HepG2 (cell line): ENCODE measurements around the gene DCDC2. TPM values are rescaled to one million over a fixed set of nuclear protein-coding genes. Genes with fewer than 3 reads are reported as not detected.

Experiments used
- ATAC-seq: fragments of 200-7000 bp; cut with Tn5 transposase; 3 replicates; pipeline ENCODE4 v1.9.1; 2020; ENCODE audit warnings: mild to moderate bottlenecking, moderate library complexity
- BruUV-seq: library from RNA; stranded (reverse); fragments of 400-500 nt; replicated peaks from 2 replicates; lab custom pipeline; 2021; lab: Mats Ljungman, UMichigan
- CTCF ChIA-PET: fragments of 300-600 bp; formaldehyde crosslinking; extraction: SDS; loops from one replicate; lab custom pipeline; 2021; ENCODE audit warnings: low total read pairs, inconsistent platforms, low intra/inter-chr PET ratio; lab: Yijun Ruan, JAX
- POLR2A ChIA-PET: fragments of 350-600 bp; sonication (Branson Sonifier 250); formaldehyde crosslinking; loops from one replicate; lab custom pipeline; 2020; ENCODE audit warnings: antibody characterized with exemption, inconsistent platforms; lab: Yijun Ruan, JAX
- DNase-seq: peaks from one replicate; pipeline ENCODE4 v3.0.0-alpha.2; 2015; ENCODE audit warnings: low spot score
- FAIRE-seq: peaks from 3 replicates; lab custom pipeline; 2011; peaks lifted over from hg19 to GRCh38; lab: Jason Lieb, UNC
- H2AFZ ChIP-seq: one replicate; pipeline ENCODE4 v1.6.1; 2011; ENCODE audit warnings: low read length, inconsistent platforms
- H3K27ac ChIP-seq: fragments of 300-600 bp; 3 replicates; pipeline ENCODE4 v1.8.0; 2011; ENCODE audit warnings: mixed run types, mild to moderate bottlenecking, mixed read lengths, low read length, inconsistent platforms; ENCODE audit not compliant: insufficient read depth; ENCODE audit errors: extremely low read length
- H3K27me3 ChIP-seq, 2 experiments: fragments of 200-600 bp in 1 of 2; 2 replicates in 1 of 2; 3 replicates in 1 of 2; pipeline versions ENCODE4 v1.6.0 to v1.8.0; 2011; ENCODE audit warnings: low read length in 2 of 2, mild to moderate bottlenecking in 2 of 2, moderate library complexity in 2 of 2, inconsistent platforms in 1 of 2; ENCODE audit not compliant: insufficient read depth in 2 of 2, control insufficient read depth in 1 of 2
- H3K36me3 ChIP-seq, 2 experiments: fragments of 200-600 bp in 1 of 2; replicated peaks in 1 of 2; 2 replicates in 1 of 2; 3 replicates in 1 of 2; pipeline versions ENCODE4 v1.5.1 to v1.8.0; 2011; ENCODE audit warnings: low read length in 2 of 2, inconsistent platforms in 1 of 2; ENCODE audit not compliant: insufficient read depth in 2 of 2, control insufficient read depth in 1 of 2
- H3K4me1 ChIP-seq: 2 replicates; pipeline ENCODE4 v1.5.1; 2012; ENCODE audit warnings: low read length, inconsistent platforms; ENCODE audit not compliant: insufficient read depth
- H3K4me2 ChIP-seq: 2 replicates; pipeline ENCODE4 v1.6.0; 2011; ENCODE audit warnings: low read depth, low read length, inconsistent platforms
- H3K4me3 ChIP-seq, 3 experiments: fragments of 200-600 bp in 1 of 3; sonication (generic), shearing (Covaris generic) in 1 of 3; replicated peaks in 1 of 3; 2 replicates each; pipeline ENCODE4 v1.5.1; 2011 to 2016; ENCODE audit warnings: low read length in 3 of 3, inconsistent platforms in 2 of 3, low read depth in 2 of 3, mild to moderate bottlenecking in 2 of 3, control low read depth in 1 of 3, mixed read lengths in 1 of 3; ENCODE audit not compliant: insufficient read depth in 1 of 3
- H3K79me2 ChIP-seq: one replicate; pipeline ENCODE4 v1.6.1; 2011; ENCODE audit warnings: low read length, inconsistent platforms; ENCODE audit not compliant: insufficient read depth
- H3K9ac ChIP-seq: 2 replicates; pipeline ENCODE4 v1.6.0; 2011; ENCODE audit warnings: mild to moderate bottlenecking, low read depth, low read length, inconsistent platforms; ENCODE audit not compliant: insufficient read depth
- H3K9me3 ChIP-seq: 2 replicates; pipeline ENCODE4 v1.5.1; 2012; ENCODE audit warnings: mild to moderate bottlenecking, low read length
- H4K20me1 ChIP-seq: 2 replicates; pipeline ENCODE4 v1.6.0; 2011; ENCODE audit warnings: inconsistent platforms, mild to moderate bottlenecking, low read length, moderate library complexity; ENCODE audit not compliant: insufficient read depth
- RBFOX2 ChIP-seq: fragments of 200-400 bp; formaldehyde crosslinking; IDR thresholded peaks from 2 replicates; pipeline ENCODE4 v1.6.1; 2017; ENCODE audit warnings: low read depth, mild to moderate bottlenecking, low read length
- RFX1 ChIP-seq: fragments of 450-650 bp; IDR thresholded peaks from 2 replicates; pipeline ENCODE4 v1.6.1; 2017
- SNAI1 ChIP-seq: sonication (generic); formaldehyde crosslinking; IDR thresholded peaks from 2 replicates; pipeline ENCODE4 v1.5.0; 2020; ENCODE audit warnings: mild to moderate bottlenecking, missing genetic modification reagents, borderline replicate concordance
- SOX13 ChIP-seq, 3 experiments: fragments of 450-650 bp in 1 of 3; sonication (generic) in 1 of 3; formaldehyde crosslinking in 1 of 3; IDR thresholded peaks in 2 of 3; conservative IDR thresholded peaks in 1 of 3; 2 replicates each; pipeline versions ENCODE4 v1.5.0 to v1.6.1; 2016 to 2020; ENCODE audit warnings: antibody characterized with exemption in 1 of 3, mild to moderate bottlenecking in 1 of 3, missing compliant biosample characterization in 1 of 3, missing genetic modification reagents in 1 of 3, moderate library complexity in 1 of 3
- SUZ12 ChIP-seq: fragments of 150-350 bp; IDR thresholded peaks from 2 replicates; pipeline ENCODE4 v1.6.1; 2014; ENCODE audit warnings: low read depth, low read length
- ZFP62 ChIP-seq: sonication (generic); formaldehyde crosslinking; IDR thresholded peaks from 2 replicates; pipeline ENCODE4 v1.4.0; 2020; ENCODE audit warnings: missing genetic modification reagents
- WGBS: methylation state at CpG from one replicate; pipeline ENCODE4 v1.1.6; 2017; ENCODE audit warnings: low lambda C conversion rate; 5-methylcytosine and 5-hydroxymethylcytosine counted together
- in situ Hi-C: cut with HindIII; loops from 2 replicates; pipeline ENCODE4 v1.10.0; 2017; ENCODE audit warnings: low pct_unique_long_range_greater_than_20kb; ENCODE audit not compliant: extremely low pct_ligation_motif_present
- intact Hi-C: fragments of 100-400 bp; cut with micrococcal nuclease; formaldehyde crosslinking; loops from one replicate; pipeline ENCODE4 v1.10.0; 2022; ENCODE audit not compliant: unreplicated experiment
- polyA plus RNA-seq, 8 experiments: library from polyadenylated mRNA; depleted of rRNA in 3 of 8; stranded (reverse) in 7 of 8; unstranded in 1 of 8; fragments of >200 nt; fragmentation: Illumina TruSeq in 4 of 8; extraction: Trizol in 4 of 8; gene quantifications; 2 replicates each; pipeline versions ENCODE4 v1.2.1 to v1.2.3, GENCODE V29; 2011 to 2016; ENCODE audit warnings: low read depth in 4 of 8, missing spikeins in 1 of 8, mixed read lengths in 1 of 8; ENCODE audit not compliant: insufficient read depth in 1 of 8
- total RNA-seq, 5 experiments: library from RNA; depleted of rRNA; stranded (reverse); fragments of >200 nt; fragmentation: Illumina TruSeq; extraction: Trizol; gene quantifications; 2 replicates each; pipeline ENCODE4 v1.2.3, GENCODE V29; 2016; ENCODE audit warnings: low read depth in 1 of 5

Gene DCDC2
- total and polyA plus RNA-seq, 2 of the 13 experiments (the other 11 are each of a cell fraction or from before 2014, with no cell fraction given) = 9.0 to 36.2 TPM

DNA sequence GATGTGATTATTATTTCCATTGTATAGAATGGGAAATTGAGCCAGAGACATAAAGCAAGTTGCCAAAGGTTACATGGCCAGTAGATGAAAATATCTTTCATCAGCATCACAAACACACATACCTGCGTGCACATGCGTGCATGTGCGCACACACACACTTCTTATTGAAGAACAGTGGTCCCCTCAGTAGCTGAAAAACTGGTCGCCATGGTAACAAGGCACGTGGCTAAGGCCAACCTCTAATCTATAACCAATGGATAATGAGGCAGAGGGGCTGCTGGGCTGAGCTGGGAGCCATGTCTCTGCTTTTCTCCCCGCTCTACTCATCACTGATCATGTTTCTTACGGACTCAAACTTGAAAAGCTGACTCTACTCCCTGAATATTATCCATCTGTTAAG is 171.5 kb downstream of the DCDC2 start:
- no TSS peak for BruUV-seq
- Histone ChIP-seq H4K20me1 (no peaks in the 10 kb centered on the region), H3K9ac (no peak overlapping the region), H3K4me2 (no peak overlapping the region), H3K4me1 (no peaks in the 10 kb centered on the region), H3K79me2 (no peaks in the 10 kb centered on the region), H3K27ac (no peak overlapping the region), H3K4me3 (no peak overlapping the region), H3K27me3 (no peaks in the 10 kb centered on the region), H3K36me3 (peaks cover 18 to 31% of the 10 kb centered on the region in 2 experiments), H2AFZ (no peak overlapping the region), H3K9me3 (no peaks in the 10 kb centered on the region)
- in situ Hi-C loops = no loop called here
- ATAC-seq (no peak), DNase-seq (no peak), FAIRE-seq (no peak)
- intact Hi-C loops = no loop called here
- TF ChIP-seq RFX1 (peak; percentile 38; the same call in 1 of the 2 replicates), SNAI1 (CRISPR knock-in tag) (no peak)
- ChIA-PET CTCF (no interaction called here), POLR2A (no interaction called here)
- WGBS = 96% methylated on average over 7 of the region's 7 CpGs

- in situ Hi-C loops = no loop called here
- no peaks in the 10 kb centered on the region for H3K79me2 ChIP-seq
- FAIRE-seq (no peak), DNase-seq (no peak)
- CTCF ChIA-PET = no interaction called here
- H2AFZ ChIP-seq = no peak overlapping the region
- no peaks in the 10 kb centered on the region for H3K4me1 ChIP-seq
- no peak overlapping the region for H3K9ac ChIP-seq
- intact Hi-C loops = no loop called here
- TF ChIP-seq ZFP62 (CRISPR knock-in tag) (no peak), RBFOX2 (no peak), SUZ12 (no peak), SOX13 (IDR thresholded peaks at IDR 0.05) (no peak), SOX13 (CRISPR knock-in tag; conservative IDR thresholded peaks at IDR 0.05 in 1 of 2, IDR thresholded peaks at IDR 0.05 in 1 of 2) (0 out of 4 replicates have a peak, but pooled peaks of 1 of the 2 experiments have one; percentile 11)
- TF ChIP-seq, all 625 proteins: peak for 1
- WGBS = 94% methylated on average over 10 of the region's 10 CpGs
- ATAC-seq = no peak; the same call in 2 of the 3 replicates
- H3K4me2 ChIP-seq = no peak overlapping the region
- H3K36me3 ChIP-seq = peaks cover 28 to 42% of the 10 kb centered on the region in 2 experiments
- no peaks in the 10 kb centered on the region for H4K20me1 ChIP-seq
- H3K27ac ChIP-seq = no peak overlapping the region
- H3K4me3 ChIP-seq = no peak overlapping the region
- no peaks in the 10 kb centered on the region for H3K27me3 ChIP-seq
- no peaks in the 10 kb centered on the region for H3K9me3 ChIP-seq
- POLR2A ChIA-PET = no interaction called here
- BruUV-seq = no TSS peak
Measured at GRCh38 chr6:24183584-24183983, 174.3 kb downstream of the DCDC2 start.
